GM10248 (cell line): ENCODE data around the gene VWC2.
"Not testable (repeated sequence)": the region's sequence is repeated elsewhere in the genome, so short reads cannot be mapped to it uniquely, and the experiment has no call there.

ENCODE experiments used
- CTCF ChIA-PET: fragments of 300-600 bp; sonication (Branson Sonifier 250); formaldehyde crosslinking; extraction: SDS; loops from one replicate; lab custom pipeline; 2021; ENCODE audit warnings: antibody characterized with exemption; lab: Yijun Ruan, JAX
- POLR2A ChIA-PET: fragments of 350-650 bp; sonication (Branson Sonifier 250); formaldehyde crosslinking; extraction: SDS; loops from one replicate; lab custom pipeline; 2020; ENCODE audit warnings: antibody characterized with exemption; lab: Yijun Ruan, JAX
- DNase-seq: peaks from one replicate; pipeline ENCODE4 v3.0.0; 2012; ENCODE audit errors: extremely low spot score
- CTCF ChIP-seq: IDR thresholded peaks from 2 replicates; pipeline ENCODE4 v1.5.1; 2012; ENCODE audit warnings: mild to moderate bottlenecking, low read depth; ENCODE audit errors: extremely low read depth, missing control alignments, control extremely low read depth

Gene VWC2

DNA sequence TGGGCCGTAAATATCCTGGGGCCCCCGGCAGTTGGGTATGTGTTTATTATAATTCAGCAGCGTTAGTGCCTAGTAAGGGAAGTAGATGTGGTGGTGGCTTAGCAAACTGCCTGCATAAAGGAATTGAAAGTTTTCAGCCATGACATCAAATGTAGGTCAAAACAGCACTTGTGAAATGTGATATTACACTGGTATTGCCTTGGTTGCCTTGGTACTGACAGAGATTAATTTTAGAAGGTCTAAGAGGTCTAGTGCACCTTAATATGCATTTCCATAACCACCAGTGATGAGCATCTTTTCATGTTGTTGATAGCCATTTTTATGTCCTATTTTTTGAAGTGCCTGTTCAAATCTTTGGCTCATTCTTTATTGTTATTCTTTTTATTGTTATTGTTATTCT, 50.1 kb downstream of the VWC2 start:
- ChIA-PET POLR2A (no interaction called here), CTCF (interaction anchor here (1.1 kb wide), 1 partner anchor 225 kb away, joined by 3 read pairs; no protein-coding TSS in a partner anchor)
- no peak for TF ChIP-seq CTCF
- no peak for DNase-seq

DNA sequence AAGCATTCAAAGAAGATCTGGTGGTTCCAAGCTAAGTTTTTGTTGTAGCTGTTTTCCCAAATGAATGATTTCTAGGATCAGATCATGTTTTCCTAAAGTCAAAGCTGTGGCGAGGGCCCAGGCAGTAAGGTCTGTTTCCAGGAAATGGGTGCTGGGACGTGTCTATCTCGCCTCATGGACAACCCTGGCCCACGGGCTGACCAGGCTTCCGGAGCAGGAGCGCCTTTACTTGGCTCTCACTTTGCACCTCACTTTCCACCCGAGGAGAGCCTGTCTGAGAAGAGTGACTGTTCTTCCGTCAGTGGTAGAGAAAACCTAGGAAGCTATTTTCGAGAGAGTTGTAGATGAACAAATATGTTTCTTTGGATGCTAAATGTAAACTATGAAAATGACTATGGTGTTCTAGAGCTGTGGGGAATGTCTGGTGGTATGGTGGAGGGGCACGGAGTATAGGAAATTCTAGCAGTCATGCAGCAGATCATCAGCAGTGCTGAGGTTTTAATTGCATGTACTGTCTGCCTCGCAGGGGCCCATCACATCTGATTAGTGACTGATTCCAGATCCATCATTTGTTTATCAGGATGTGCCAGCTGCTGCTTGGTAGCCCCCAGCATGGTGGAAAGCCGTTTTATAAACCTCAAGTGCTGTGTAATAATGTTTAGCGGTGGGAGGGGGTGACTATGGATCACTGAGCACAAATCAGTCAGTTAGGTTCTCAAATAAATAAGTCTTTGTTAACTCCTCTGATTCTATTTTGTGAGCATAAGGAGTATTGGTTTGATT, 66.6 kb downstream of the VWC2 start:
- CTCF ChIA-PET, result interaction anchor here (1.4 to 1.7 kb wide), 3 partner anchors 17 to 63 kb away, joined by 3 to 6 read pairs (median 3); no protein-coding TSS in a partner anchor
- POLR2A ChIA-PET, result no interaction called here
- TF ChIP-seq CTCF, result no peak
- DNase-seq, result no peak

- no peak for DNase-seq
Measured at GRCh38 chr7:49840751-49841405, 67.4 kb downstream of the VWC2 start.

DNA sequence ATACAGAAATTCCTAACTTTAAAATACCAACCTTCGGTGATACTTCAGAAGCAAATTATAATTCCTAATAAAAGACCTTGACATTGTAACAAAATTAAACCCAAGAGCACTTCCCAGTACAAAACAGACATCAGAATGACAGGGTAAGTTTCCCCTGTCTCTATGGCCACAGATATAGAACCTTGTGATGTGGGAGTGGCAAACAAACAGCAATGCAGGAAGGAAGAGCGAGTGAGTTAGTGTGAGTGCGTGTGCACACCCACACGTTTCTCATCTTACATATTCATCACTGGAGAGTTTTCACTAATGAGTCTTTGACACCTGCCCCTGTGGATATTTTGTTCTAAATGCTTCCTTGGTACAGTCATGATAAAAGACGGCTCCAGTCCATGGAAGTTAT, 72.2 kb downstream of the VWC2 start:
- ChIA-PET POLR2A (no interaction called here), CTCF (interaction anchor here (1.2 kb wide), 1 partner anchor 1547 kb away, joined by 3 read pairs; no protein-coding TSS in a partner anchor)
- no peak for TF ChIP-seq CTCF
- no peak for DNase-seq

More at GRCh38 chr7:49840751-49841405, 67.4 kb downstream of the VWC2 start:
- ChIA-PET CTCF (interaction anchor here (1.4 to 2.2 kb wide), 2 partner anchors 11 to 64 kb away, joined by 3 to 5 read pairs; no protein-coding TSS in a partner anchor), POLR2A (no interaction called here)
- no peak for TF ChIP-seq CTCF

GRCh38 chr7:49848211-49848841, 74.9 kb downstream of the VWC2 start:
- POLR2A ChIA-PET, result no interaction called here
- DNase-seq, result no peak
- no peak for TF ChIP-seq CTCF
- CTCF ChIA-PET, result no interaction called here

DNA sequence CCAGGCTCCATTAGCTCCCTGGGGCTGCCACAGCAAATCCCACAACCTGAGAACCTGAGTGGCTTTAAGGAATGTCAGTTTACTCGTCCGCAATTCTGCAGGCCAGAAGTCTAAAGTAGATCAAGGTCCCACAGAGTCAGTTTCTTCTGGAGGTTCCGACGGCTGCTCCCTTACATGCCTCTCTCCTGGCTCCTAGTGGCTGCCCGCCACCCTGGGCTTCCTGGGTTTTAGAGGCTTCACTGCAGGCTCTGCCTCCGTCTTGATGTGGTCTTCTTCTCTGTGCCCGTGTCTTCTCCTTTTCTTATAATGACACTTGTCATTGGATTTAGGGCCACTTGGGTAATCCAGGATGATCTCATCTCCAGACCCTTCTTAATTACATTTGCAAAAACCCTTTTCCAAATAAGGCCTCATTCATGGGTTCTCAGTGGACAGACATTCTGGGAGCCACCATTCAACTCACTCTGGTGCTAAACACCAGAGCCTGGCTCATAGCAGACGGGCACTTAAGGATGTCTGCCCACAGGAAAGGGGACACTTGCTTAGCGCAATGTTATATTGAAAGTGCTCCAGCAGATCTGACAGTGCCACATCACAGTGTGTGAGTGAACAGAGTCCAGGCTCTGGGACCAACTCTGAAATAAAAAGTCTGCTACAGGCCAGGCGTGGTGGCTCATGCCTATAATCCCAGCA, 77.6 kb downstream of the VWC2 start:
- ChIA-PET CTCF (interaction anchor here (1.3 kb wide), 1 partner anchor 9 kb away, joined by 5 read pairs; no protein-coding TSS in a partner anchor), POLR2A (no interaction called here)
- DNase-seq, result no peak
- TF ChIP-seq CTCF, result no peak

DNA sequence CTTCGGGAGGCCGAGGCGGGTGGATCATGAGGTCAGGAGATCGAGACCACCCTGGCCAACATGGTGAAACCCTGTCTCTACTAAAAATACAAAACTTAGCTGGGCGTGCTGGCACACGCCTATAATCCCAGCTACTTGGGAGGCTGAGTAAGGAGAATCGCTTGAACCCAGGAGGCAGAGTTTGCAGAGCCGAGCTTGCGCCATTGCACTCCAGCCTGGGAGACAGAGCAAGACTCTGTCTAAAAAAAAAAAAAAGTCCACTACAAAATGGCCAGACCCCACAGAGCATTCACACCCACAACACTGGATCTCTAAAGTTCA, 78.1 kb downstream of the VWC2 start:
- CTCF ChIA-PET, result interaction anchor here (0.9 to 1.3 kb wide), 2 partner anchors 10 to 851 kb away, joined by 3 to 5 read pairs; no protein-coding TSS in a partner anchor
- not testable (repeated sequence) for DNase-seq

More for the DNA sequence above, 78.1 kb downstream of the VWC2 start:
- POLR2A ChIA-PET, result not testable (repeated sequence)
